ENCODE measurements around the gene ABCA13.

ABCA13 gene

DNA sequence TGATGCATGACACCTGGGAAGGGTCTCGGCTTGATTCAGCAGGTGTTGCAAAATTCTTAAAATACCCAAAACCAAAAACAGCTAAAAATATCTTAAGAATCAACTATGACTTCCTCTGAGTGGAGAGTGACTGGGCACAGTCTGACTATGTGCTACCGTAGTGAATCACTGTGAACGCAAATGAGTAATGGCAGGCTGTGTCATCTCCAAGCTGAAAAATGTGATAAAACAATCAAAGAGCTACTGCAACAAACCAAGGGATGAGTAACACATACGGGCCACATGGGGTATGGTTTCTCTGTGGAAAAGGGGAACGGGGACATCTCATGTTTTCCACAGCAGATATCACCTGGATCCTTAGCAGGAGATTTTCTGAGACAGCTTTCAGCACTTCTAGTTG lies 127.5 kb downstream of the ABCA13 start:
- Histone ChIP-seq H3K9me3 (ENCODE audit: severe bottlenecking) (no peaks in the 10 kb centered on the region), H3K27me3 (ENCODE audit: insufficient read depth, low read depth, severe bottlenecking) (no peaks in the 10 kb centered on the region), H3K36me3 (no peaks in the 10 kb centered on the region), H3K4me3 (ENCODE audit: low read depth, low read length) (no peak overlapping the region), H3K27ac (no peak overlapping the region)
- DNase-seq, result no peak
- TF ChIP-seq, protein P1, sequence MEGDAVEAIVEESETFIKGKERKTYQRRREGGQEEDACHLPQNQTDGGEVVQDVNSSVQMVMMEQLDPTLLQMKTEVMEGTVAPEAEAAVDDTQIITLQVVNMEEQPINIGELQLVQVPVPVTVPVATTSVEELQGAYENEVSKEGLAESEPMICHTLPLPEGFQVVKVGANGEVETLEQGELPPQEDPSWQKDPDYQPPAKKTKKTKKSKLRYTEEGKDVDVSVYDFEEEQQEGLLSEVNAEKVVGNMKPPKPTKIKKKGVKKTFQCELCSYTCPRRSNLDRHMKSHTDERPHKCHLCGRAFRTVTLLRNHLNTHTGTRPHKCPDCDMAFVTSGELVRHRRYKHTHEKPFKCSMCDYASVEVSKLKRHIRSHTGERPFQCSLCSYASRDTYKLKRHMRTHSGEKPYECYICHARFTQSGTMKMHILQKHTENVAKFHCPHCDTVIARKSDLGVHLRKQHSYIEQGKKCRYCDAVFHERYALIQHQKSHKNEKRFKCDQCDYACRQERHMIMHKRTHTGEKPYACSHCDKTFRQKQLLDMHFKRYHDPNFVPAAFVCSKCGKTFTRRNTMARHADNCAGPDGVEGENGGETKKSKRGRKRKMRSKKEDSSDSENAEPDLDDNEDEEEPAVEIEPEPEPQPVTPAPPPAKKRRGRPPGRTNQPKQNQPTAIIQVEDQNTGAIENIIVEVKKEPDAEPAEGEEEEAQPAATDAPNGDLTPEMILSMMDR (IDR thresholded peaks at IDR 0.05; ENCODE audit: low read depth, low read length), result no peak

DNA sequence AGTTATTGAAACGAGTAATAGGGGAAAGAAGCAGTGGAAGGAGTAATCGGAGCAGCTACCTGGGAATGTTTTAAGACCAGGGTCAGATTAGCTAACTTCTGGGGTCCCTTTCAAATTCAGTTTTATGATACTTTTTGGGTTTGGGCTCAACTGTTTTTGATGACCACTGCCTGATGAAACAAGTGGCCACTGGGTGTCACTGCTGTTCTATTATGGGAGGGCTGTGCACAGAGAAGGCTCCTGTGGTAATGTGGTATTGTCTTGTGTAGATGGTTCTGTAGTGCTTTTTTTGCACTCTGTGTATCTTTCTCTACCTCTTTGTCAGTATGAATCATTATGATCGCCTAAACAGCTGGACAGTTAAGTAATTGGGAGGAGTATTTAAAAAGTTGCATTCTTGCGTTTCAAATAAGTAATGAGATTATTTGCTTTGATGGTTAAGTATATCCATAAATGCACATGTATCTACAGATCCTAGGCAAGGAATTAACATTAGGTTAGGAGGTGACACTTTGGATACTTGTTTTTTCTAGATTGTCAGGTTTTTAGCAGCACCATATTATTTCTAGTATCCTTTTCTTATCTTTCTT lies 128.4 kb downstream of the ABCA13 start:
- H3K4me3 ChIP-seq (ENCODE audit: low read depth, low read length), result no peak overlapping the region
- TF ChIP-seq, protein P1 (IDR thresholded peaks at IDR 0.05; ENCODE audit: low read depth, low read length), result peak; percentile 81
- no peak overlapping the region for H3K27ac ChIP-seq
- no peaks in the 10 kb centered on the region for H3K27me3 ChIP-seq (ENCODE audit: insufficient read depth, low read depth, severe bottlenecking)
- no peaks in the 10 kb centered on the region for H3K36me3 ChIP-seq
- DNase-seq, result peak; percentile 63
- no peaks in the 10 kb centered on the region for H3K9me3 ChIP-seq (ENCODE audit: severe bottlenecking)

DNA sequence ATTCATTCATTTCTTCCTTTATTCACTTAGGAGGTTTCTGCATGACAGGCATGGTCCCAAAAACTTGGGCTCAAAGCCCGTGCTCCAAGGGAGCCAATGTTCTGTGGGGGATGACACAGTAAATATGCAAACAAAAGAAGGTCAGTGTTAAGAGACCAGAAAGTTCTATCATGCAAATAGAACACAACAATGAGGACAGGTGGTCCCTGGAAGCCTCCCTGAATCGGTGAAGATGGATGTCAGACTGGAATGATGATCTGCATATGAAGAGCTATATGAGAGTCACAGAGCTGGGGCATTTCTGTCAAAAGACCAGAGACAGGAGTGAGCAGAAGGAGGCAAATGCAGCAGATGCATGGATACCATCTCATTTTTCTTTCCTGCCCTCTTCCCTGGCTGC lies 129.0 kb downstream of the ABCA13 start:
- no peak for DNase-seq
- no peak overlapping the region for H3K4me3 ChIP-seq (ENCODE audit: low read depth, low read length)
- H3K9me3 ChIP-seq (ENCODE audit: severe bottlenecking), result no peaks in the 10 kb centered on the region
- TF ChIP-seq, protein P1 (IDR thresholded peaks at IDR 0.05; ENCODE audit: low read depth, low read length), result no peak
- no peaks in the 10 kb centered on the region for H3K36me3 ChIP-seq
- no peak overlapping the region for H3K27ac ChIP-seq
- no peaks in the 10 kb centered on the region for H3K27me3 ChIP-seq (ENCODE audit: insufficient read depth, low read depth, severe bottlenecking)

DNA sequence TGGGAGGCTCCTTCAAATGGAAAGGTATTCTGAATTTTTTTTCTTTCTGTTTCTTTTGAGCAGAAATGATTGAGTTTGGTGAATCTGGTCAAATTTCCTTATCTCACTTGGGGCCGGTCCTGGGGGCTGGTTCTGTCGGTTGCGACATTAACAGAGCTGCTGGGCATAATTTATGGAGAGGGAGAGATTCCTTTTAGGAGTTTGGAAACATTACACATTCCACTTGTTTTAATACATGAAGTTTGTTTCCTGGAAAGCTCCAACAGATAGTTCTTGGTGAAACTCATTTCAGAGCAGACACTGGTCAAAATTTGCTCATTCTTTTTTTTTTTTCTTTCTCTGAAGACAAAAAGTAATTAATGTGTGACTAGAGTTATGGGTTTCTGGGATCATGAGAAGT lies 129.9 kb downstream of the ABCA13 start:
- Histone ChIP-seq H3K4me3 (ENCODE audit: low read depth, low read length) (no peak overlapping the region), H3K9me3 (ENCODE audit: severe bottlenecking) (no peaks in the 10 kb centered on the region), H3K27me3 (ENCODE audit: insufficient read depth, low read depth, severe bottlenecking) (no peaks in the 10 kb centered on the region), H3K36me3 (no peaks in the 10 kb centered on the region), H3K27ac (no peak overlapping the region)
- no peak for DNase-seq
- TF ChIP-seq, protein P1 (IDR thresholded peaks at IDR 0.05; ENCODE audit: low read depth, low read length), result no peak

DNA sequence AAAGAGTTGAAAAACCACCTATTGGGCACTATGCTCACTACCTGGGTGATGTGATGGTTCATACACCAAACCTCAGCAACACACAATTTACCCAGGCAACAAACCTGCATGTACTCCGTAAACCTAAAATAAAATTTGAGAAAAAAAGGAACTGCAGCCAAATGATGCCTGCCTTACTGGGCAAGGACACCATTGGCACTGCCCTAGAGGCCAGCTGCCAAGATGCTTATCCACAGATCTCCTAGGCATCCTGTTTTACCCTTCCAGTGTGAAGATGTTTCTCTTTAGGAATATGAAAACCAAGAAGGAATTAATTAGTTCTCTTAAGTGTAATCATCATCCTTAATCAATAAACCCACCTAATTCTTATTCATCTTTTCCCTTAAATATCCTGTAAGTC lies 133.4 kb downstream of the ABCA13 start:
- Histone ChIP-seq H3K36me3 (no peaks in the 10 kb centered on the region), H3K27ac (no peak overlapping the region), H3K9me3 (ENCODE audit: severe bottlenecking) (no peaks in the 10 kb centered on the region), H3K27me3 (ENCODE audit: insufficient read depth, low read depth, severe bottlenecking) (no peaks in the 10 kb centered on the region), H3K4me3 (ENCODE audit: low read depth, low read length) (no peak overlapping the region)
- TF ChIP-seq, protein P1 (IDR thresholded peaks at IDR 0.05; ENCODE audit: low read depth, low read length), result no peak
- DNase-seq, result no peak

DNA sequence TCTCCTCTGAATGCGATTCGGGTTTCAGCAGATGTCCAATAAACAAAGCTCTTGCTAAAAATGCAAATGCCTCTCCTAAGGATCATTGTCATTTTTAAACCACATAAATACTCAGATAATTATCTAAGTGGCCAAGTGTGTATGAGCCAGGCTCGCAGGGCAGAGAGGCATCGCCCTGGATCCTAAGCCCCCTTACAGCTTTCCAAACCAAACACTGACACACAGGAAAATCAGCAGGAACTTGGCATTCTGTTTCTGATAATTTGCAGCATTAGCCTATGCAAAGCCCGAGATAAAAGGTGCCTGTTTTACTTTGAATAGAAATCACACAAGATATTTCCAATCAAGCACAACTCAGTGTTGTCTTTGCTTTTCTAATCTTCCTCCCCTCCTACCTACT lies 134.4 kb downstream of the ABCA13 start:
- DNase-seq, result no peak
- no peaks in the 10 kb centered on the region for H3K9me3 ChIP-seq (ENCODE audit: severe bottlenecking)
- H3K36me3 ChIP-seq, result no peaks in the 10 kb centered on the region
- TF ChIP-seq, protein P1 (IDR thresholded peaks at IDR 0.05; ENCODE audit: low read depth, low read length), result no peak
- no peaks in the 10 kb centered on the region for H3K27me3 ChIP-seq (ENCODE audit: insufficient read depth, low read depth, severe bottlenecking)
- no peak overlapping the region for H3K4me3 ChIP-seq (ENCODE audit: low read depth, low read length)
- no peak overlapping the region for H3K27ac ChIP-seq

All from WERI-Rb-1 (cell line).